ENCODE results near the gene KLHDC10.
"Not testable (repeated sequence)": the region's sequence is repeated elsewhere in the genome, so short reads cannot be mapped to it uniquely, and the experiment has no call there.

The KLHDC10 gene

GRCh38 chr7:130084037-130084875, 13.9 kb downstream of the KLHDC10 start:
- Histone ChIP-seq H3K9me3 (ENCODE audit: control insufficient read depth, insufficient read depth, low read depth, low read length) (no peaks in the 10 kb centered on the region), H3K4me1 (ENCODE audit: control insufficient read depth, insufficient read depth, low read length) (no peaks in the 10 kb centered on the region), H3K27me3 (ENCODE audit: control insufficient read depth, insufficient read depth, low read length) (no peaks in the 10 kb centered on the region), H3K9ac (ENCODE audit: low read length) (no peak overlapping the region), H3K36me3 (ENCODE audit: control insufficient read depth, insufficient read depth, low read length) (no peaks in the 10 kb centered on the region), H3K27ac (ENCODE audit: low read depth, low read length) (no peak overlapping the region), H3K4me3 (ENCODE audit: low read depth, low read length) (no peak overlapping the region)

GRCh38 chr7:130085235-130085634, 14.9 kb downstream of the KLHDC10 start:
- not testable (repeated sequence) for H3K9ac ChIP-seq (ENCODE audit: low read length); H3K4me1 ChIP-seq (ENCODE audit: control insufficient read depth, insufficient read depth, low read length); H3K27me3 ChIP-seq (ENCODE audit: control insufficient read depth, insufficient read depth, low read length); H3K9me3 ChIP-seq (ENCODE audit: control insufficient read depth, insufficient read depth, low read depth, low read length); H3K36me3 ChIP-seq (ENCODE audit: control insufficient read depth, insufficient read depth, low read length); H3K27ac ChIP-seq (ENCODE audit: low read depth, low read length); H3K4me3 ChIP-seq (ENCODE audit: low read depth, low read length)

DNA sequence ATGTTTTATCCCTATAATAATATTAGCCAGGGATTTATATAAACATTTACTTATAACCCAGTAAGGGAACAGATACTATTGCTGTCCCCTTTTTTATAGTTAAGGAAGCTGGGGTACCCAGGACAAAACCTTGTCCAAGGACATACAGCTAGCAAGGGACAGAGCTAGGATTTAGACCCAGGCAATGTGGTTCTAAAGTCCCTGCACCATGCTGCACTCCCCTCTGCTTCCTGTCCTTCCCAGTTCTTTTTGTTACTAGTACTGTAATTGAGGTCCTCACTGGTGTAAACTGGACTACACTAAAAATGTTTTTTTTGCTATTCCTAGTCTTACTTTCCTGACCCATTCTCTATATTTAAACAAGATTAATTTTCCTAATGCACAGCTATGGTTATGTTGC, 16.6 kb downstream of the KLHDC10 start:
- Histone ChIP-seq H3K4me3 (ENCODE audit: low read depth, low read length) (no peak overlapping the region), H3K27ac (ENCODE audit: low read depth, low read length) (no peak overlapping the region), H3K9ac (ENCODE audit: low read length) (no peak overlapping the region)

GRCh38 chr7:130087364-130087763, 17.0 kb downstream of the KLHDC10 start:
- Histone ChIP-seq H3K36me3 (ENCODE audit: control insufficient read depth, insufficient read depth, low read length) (no peaks in the 10 kb centered on the region), H3K27ac (ENCODE audit: low read depth, low read length) (no peak overlapping the region), H3K27me3 (ENCODE audit: control insufficient read depth, insufficient read depth, low read length) (no peaks in the 10 kb centered on the region), H3K4me3 (ENCODE audit: low read depth, low read length) (no peak overlapping the region), H3K9me3 (ENCODE audit: control insufficient read depth, insufficient read depth, low read depth, low read length) (no peaks in the 10 kb centered on the region), H3K4me1 (ENCODE audit: control insufficient read depth, insufficient read depth, low read length) (no peaks in the 10 kb centered on the region), H3K9ac (ENCODE audit: low read length) (no peak overlapping the region)

More for the DNA sequence above, 16.6 kb downstream of the KLHDC10 start:
- H3K27me3 ChIP-seq (ENCODE audit: control insufficient read depth, insufficient read depth, low read length): no peaks in the 10 kb centered on the region
- no peaks in the 10 kb centered on the region for H3K36me3 ChIP-seq (ENCODE audit: control insufficient read depth, insufficient read depth, low read length)
- no peaks in the 10 kb centered on the region for H3K9me3 ChIP-seq (ENCODE audit: control insufficient read depth, insufficient read depth, low read depth, low read length)
- H3K4me1 ChIP-seq (ENCODE audit: control insufficient read depth, insufficient read depth, low read length): no peaks in the 10 kb centered on the region

DNA sequence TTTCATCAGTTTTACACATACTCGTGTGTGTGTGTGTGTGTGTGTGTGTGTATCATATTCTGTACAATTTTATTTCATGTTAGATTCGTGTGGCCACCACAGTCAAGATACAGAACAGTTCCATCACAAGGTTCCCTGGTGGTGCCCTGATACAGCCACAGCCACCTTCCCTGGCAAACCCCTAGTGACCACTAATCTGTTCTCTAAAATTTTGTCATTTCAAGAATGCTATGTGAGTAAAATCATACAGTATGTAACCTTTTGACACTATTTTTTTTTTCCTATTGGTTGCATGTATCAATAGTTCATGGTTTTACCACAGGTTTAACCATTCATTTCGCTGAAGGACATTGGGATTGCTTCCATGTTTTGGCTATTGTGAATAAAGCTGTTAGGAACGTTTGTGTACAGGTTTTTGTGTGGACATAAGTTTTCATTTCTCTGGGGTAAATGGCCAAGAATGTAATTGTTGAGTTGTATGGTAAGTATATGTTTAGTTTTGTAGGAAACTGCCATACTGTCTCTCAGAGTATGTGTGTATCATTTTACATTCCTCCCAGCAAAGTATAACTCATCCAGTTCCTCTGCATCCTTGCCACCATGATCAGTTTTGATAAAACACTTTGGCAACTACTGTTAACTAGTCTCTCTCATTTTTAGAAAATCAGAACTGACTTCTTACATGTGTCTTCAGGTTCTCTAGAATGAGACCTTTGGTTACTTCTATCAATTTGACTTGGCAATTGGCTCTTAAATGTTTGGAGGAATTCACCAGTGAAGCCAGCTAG, 20.6 kb downstream of the KLHDC10 start:
- H3K27ac ChIP-seq (ENCODE audit: low read depth, low read length): no peak overlapping the region
- H3K9ac ChIP-seq (ENCODE audit: low read length): no peak overlapping the region
- H3K9me3 ChIP-seq (ENCODE audit: control insufficient read depth, insufficient read depth, low read depth, low read length): no peaks in the 10 kb centered on the region
- no peaks in the 10 kb centered on the region for H3K4me1 ChIP-seq (ENCODE audit: control insufficient read depth, insufficient read depth, low read length)
- H3K4me3 ChIP-seq (ENCODE audit: low read depth, low read length): no peak overlapping the region
- H3K36me3 ChIP-seq (ENCODE audit: control insufficient read depth, insufficient read depth, low read length): no peaks in the 10 kb centered on the region
- H3K27me3 ChIP-seq (ENCODE audit: control insufficient read depth, insufficient read depth, low read length): no peaks in the 10 kb centered on the region

GRCh38 chr7:130091999-130092398, 21.7 kb downstream of the KLHDC10 start:
- no peaks in the 10 kb centered on the region for H3K4me1 ChIP-seq (ENCODE audit: control insufficient read depth, insufficient read depth, low read length)
- H3K4me3 ChIP-seq (ENCODE audit: low read depth, low read length): no peak overlapping the region
- no peak overlapping the region for H3K27ac ChIP-seq (ENCODE audit: low read depth, low read length)
- H3K36me3 ChIP-seq (ENCODE audit: control insufficient read depth, insufficient read depth, low read length): no peaks in the 10 kb centered on the region
- H3K9me3 ChIP-seq (ENCODE audit: control insufficient read depth, insufficient read depth, low read depth, low read length): no peaks in the 10 kb centered on the region
- no peak overlapping the region for H3K9ac ChIP-seq (ENCODE audit: low read length)
- no peaks in the 10 kb centered on the region for H3K27me3 ChIP-seq (ENCODE audit: control insufficient read depth, insufficient read depth, low read length)

DNA sequence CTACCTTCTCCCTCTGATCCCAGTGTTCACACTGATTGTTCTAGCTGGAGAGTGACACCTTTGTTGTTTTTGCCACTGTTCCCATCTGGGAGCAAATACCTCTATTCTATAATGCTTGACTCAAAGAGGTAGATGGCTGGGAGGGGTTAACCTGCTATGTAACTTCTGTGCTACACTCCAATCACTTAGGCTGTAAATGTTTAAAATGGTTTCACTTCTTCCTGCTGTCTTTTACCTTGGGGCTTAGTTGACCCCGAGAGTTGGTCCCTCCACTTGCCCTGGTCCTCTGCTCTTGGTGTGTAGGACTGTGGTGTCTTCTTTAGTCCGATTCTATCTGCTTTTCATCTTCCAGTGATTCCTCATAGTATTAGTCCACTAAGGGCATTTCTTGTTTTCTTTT, 22.3 kb downstream of the KLHDC10 start:
- Histone ChIP-seq H3K27me3 (ENCODE audit: control insufficient read depth, insufficient read depth, low read length) (no peaks in the 10 kb centered on the region), H3K4me1 (ENCODE audit: control insufficient read depth, insufficient read depth, low read length) (no peaks in the 10 kb centered on the region), H3K9ac (ENCODE audit: low read length) (no peak overlapping the region), H3K27ac (ENCODE audit: low read depth, low read length) (no peak overlapping the region), H3K9me3 (ENCODE audit: control insufficient read depth, insufficient read depth, low read depth, low read length) (no peaks in the 10 kb centered on the region), H3K4me3 (ENCODE audit: low read depth, low read length) (no peak overlapping the region), H3K36me3 (ENCODE audit: control insufficient read depth, insufficient read depth, low read length) (no peaks in the 10 kb centered on the region)

DNA sequence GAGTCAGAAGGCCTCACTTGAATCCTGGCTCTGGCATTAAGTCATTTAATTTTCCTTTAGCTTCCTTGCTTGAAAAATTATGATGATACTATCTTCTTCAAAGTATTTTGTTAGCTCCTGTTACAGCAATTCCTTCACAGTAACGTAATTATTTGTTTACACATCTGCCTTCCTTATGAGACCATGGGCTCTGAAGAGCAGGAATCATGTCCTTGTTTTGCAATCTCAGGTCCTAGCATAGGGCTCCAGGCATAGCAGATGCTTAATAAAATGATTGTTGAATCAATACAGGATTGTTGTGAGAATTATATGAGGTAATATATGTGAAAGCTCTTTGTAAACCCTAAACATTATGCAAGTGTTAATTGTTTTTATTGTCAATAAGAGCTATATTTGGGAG, 25.5 kb downstream of the KLHDC10 start:
- Histone ChIP-seq H3K4me3 (ENCODE audit: low read depth, low read length) (no peak overlapping the region), H3K27ac (ENCODE audit: low read depth, low read length) (no peak overlapping the region), H3K9me3 (ENCODE audit: control insufficient read depth, insufficient read depth, low read depth, low read length) (no peaks in the 10 kb centered on the region), H3K4me1 (ENCODE audit: control insufficient read depth, insufficient read depth, low read length) (no peaks in the 10 kb centered on the region), H3K27me3 (ENCODE audit: control insufficient read depth, insufficient read depth, low read length) (no peaks in the 10 kb centered on the region), H3K9ac (ENCODE audit: low read length) (no peak overlapping the region), H3K36me3 (ENCODE audit: control insufficient read depth, insufficient read depth, low read length) (no peaks in the 10 kb centered on the region)

GRCh38 chr7:130096243-130096827, 26.0 kb downstream of the KLHDC10 start:
- H3K4me1 ChIP-seq (ENCODE audit: control insufficient read depth, insufficient read depth, low read length): no peaks in the 10 kb centered on the region
- no peaks in the 10 kb centered on the region for H3K9me3 ChIP-seq (ENCODE audit: control insufficient read depth, insufficient read depth, low read depth, low read length)
- H3K36me3 ChIP-seq (ENCODE audit: control insufficient read depth, insufficient read depth, low read length): no peaks in the 10 kb centered on the region
- H3K27ac ChIP-seq (ENCODE audit: low read depth, low read length): no peak overlapping the region
- H3K9ac ChIP-seq (ENCODE audit: low read length): no peak overlapping the region
- no peaks in the 10 kb centered on the region for H3K27me3 ChIP-seq (ENCODE audit: control insufficient read depth, insufficient read depth, low read length)
- no peak overlapping the region for H3K4me3 ChIP-seq (ENCODE audit: low read depth, low read length)

GRCh38 chr7:130099331-130099730, 29.0 kb downstream of the KLHDC10 start:
- H3K4me3 ChIP-seq (ENCODE audit: low read depth, low read length): no peak overlapping the region
- H3K4me1 ChIP-seq (ENCODE audit: control insufficient read depth, insufficient read depth, low read length): no peaks in the 10 kb centered on the region
- H3K36me3 ChIP-seq (ENCODE audit: control insufficient read depth, insufficient read depth, low read length): no peaks in the 10 kb centered on the region
- H3K27me3 ChIP-seq (ENCODE audit: control insufficient read depth, insufficient read depth, low read length): no peaks in the 10 kb centered on the region
- no peaks in the 10 kb centered on the region for H3K9me3 ChIP-seq (ENCODE audit: control insufficient read depth, insufficient read depth, low read depth, low read length)
- H3K27ac ChIP-seq (ENCODE audit: low read depth, low read length): no peak overlapping the region
- H3K9ac ChIP-seq (ENCODE audit: low read length): no peak overlapping the region

GRCh38 chr7:130102588-130102987, 32.3 kb downstream of the KLHDC10 start:
- no peaks in the 10 kb centered on the region for H3K27me3 ChIP-seq (ENCODE audit: control insufficient read depth, insufficient read depth, low read length)
- no peak overlapping the region for H3K27ac ChIP-seq (ENCODE audit: low read depth, low read length)
- no peaks in the 10 kb centered on the region for H3K9me3 ChIP-seq (ENCODE audit: control insufficient read depth, insufficient read depth, low read depth, low read length)
- H3K4me1 ChIP-seq (ENCODE audit: control insufficient read depth, insufficient read depth, low read length): no peaks in the 10 kb centered on the region
- H3K9ac ChIP-seq (ENCODE audit: low read length): no peak overlapping the region
- H3K4me3 ChIP-seq (ENCODE audit: low read depth, low read length): no peak overlapping the region
- H3K36me3 ChIP-seq (ENCODE audit: control insufficient read depth, insufficient read depth, low read length): no peaks in the 10 kb centered on the region

Measured in HUES6 (cell line).